SK-N-SH (cell line): ENCODE data around the gene SERPINB8. TPM values are rescaled to one million over a fixed set of nuclear protein-coding genes. Genes with fewer than 3 reads are reported as not detected.

Experiments
- CTCF ChIA-PET: fragments of 300-600, 350-600 bp; formaldehyde crosslinking; extraction: SDS; loops from one replicate; lab custom pipeline; 2021; lab: Yijun Ruan, JAX
- POLR2A ChIA-PET: fragments of 350-600 bp; sonication (Branson Sonifier 250); formaldehyde crosslinking; extraction: SDS; loops from one replicate; lab custom pipeline; 2020; ENCODE audit warnings: antibody characterized with exemption, inconsistent platforms; lab: Yijun Ruan, JAX
- DNase-seq: peaks from one replicate; pipeline ENCODE4 v3.0.0; 2012
- H2AFZ ChIP-seq: fragments of 200-600 bp; sonication (generic); 2 replicates; pipeline ENCODE4 v1.8.1; 2016; ENCODE audit warnings: antibody characterized with exemption, mild to moderate bottlenecking, low read depth
- H3F3A ChIP-seq: fragments of 200-600 bp; sonication (generic); replicated peaks from 2 replicates; pipeline ENCODE3; 2016; ENCODE audit warnings: antibody characterized with exemption, mild to moderate bottlenecking; ENCODE audit not compliant: insufficient read depth
- H3K27ac ChIP-seq, 2 experiments: fragments of 200-500 bp in 1 of 2; fragments of 200-600 bp in 1 of 2; sonication (Bioruptor generic) in 1 of 2; sonication (generic), shearing (Covaris generic) in 1 of 2; 2 replicates each; pipeline versions ENCODE4 v1.5.1 to v1.6.1; 2014 to 2016; ENCODE audit warnings: low read depth in 2 of 2, inconsistent platforms in 1 of 2, low read length in 1 of 2, mild to moderate bottlenecking in 1 of 2, mixed read lengths in 1 of 2
- H3K27me3 ChIP-seq: fragments of 200-600 bp; sonication (generic), shearing (Covaris generic); 2 replicates; pipeline ENCODE4 v1.6.1; 2016; ENCODE audit warnings: mixed run types; ENCODE audit not compliant: insufficient read depth
- H3K36me3 ChIP-seq, 2 experiments: fragments of 200-500 bp in 1 of 2; fragments of 200-600 bp in 1 of 2; sonication (Bioruptor generic) in 1 of 2; sonication (generic) in 1 of 2; replicated peaks in 1 of 2; 2 replicates each; pipeline versions ENCODE3 to v1.5.1; 2014 to 2016; ENCODE audit warnings: low read length in 1 of 2, mild to moderate bottlenecking in 1 of 2; ENCODE audit not compliant: insufficient read depth in 2 of 2, control insufficient read depth in 1 of 2
- H3K4me1 ChIP-seq, 2 experiments: fragments of 200-500 bp in 1 of 2; fragments of 200-600 bp in 1 of 2; sonication (Bioruptor generic) in 1 of 2; sonication (generic), shearing (Covaris generic) in 1 of 2; 2 replicates each; pipeline versions ENCODE4 v1.5.1 to v1.6.1; 2014 to 2016; ENCODE audit warnings: low read depth in 1 of 2, low read length in 1 of 2, mixed run types in 1 of 2; ENCODE audit not compliant: insufficient read depth in 2 of 2, control insufficient read depth in 1 of 2
- H3K4me2 ChIP-seq: fragments of 200-600 bp; sonication (generic), shearing (Covaris generic); 2 replicates; pipeline ENCODE4 v1.6.1; 2017; ENCODE audit warnings: mixed run types
- H3K4me3 ChIP-seq, 2 experiments: fragments of 200-500 bp in 1 of 2; fragments of 200-600 bp in 1 of 2; sonication (Bioruptor generic) in 1 of 2; sonication (generic), shearing (Covaris generic) in 1 of 2; 2 replicates each; pipeline versions ENCODE4 v1.5.1 to v1.8.1; 2014 to 2016; ENCODE audit warnings: low read depth in 2 of 2, inconsistent platforms in 1 of 2, low read length in 1 of 2, mild to moderate bottlenecking in 1 of 2, mixed read lengths in 1 of 2, moderate library complexity in 1 of 2
- H3K79me2 ChIP-seq: fragments of 200-600 bp; sonication (generic); 2 replicates; pipeline ENCODE4 v1.8.1; 2017; ENCODE audit warnings: mild to moderate bottlenecking; ENCODE audit not compliant: insufficient read depth
- H3K9ac ChIP-seq: fragments of 200-600 bp; sonication (generic); 2 replicates; pipeline ENCODE4 v1.6.1; 2017; ENCODE audit warnings: mixed run types
- H3K9me2 ChIP-seq: fragments of 200-600 bp; sonication (generic); 2 replicates; pipeline ENCODE4 v1.6.1; 2017; ENCODE audit warnings: mixed run types
- H3K9me3 ChIP-seq: fragments of 200-600 bp; sonication (generic); 2 replicates; pipeline ENCODE4 v1.6.1; 2017; ENCODE audit warnings: mixed run types, mild to moderate bottlenecking, moderate library complexity
- H4K20me1 ChIP-seq: fragments of 200-600 bp; sonication (generic); 2 replicates; pipeline ENCODE4 v1.6.1; 2017; ENCODE audit warnings: mild to moderate bottlenecking, mixed run types; ENCODE audit not compliant: insufficient read depth
- FOSL2 ChIP-seq: IDR thresholded peaks from 2 replicates; pipeline ENCODE4 v1.4.0; 2012; ENCODE audit warnings: low read depth, mild to moderate bottlenecking, moderate library complexity, borderline replicate concordance
- GABPA ChIP-seq: IDR thresholded peaks from 2 replicates; pipeline ENCODE4 v1.4.0; 2012; ENCODE audit warnings: low read depth, mild to moderate bottlenecking
- GATA2 ChIP-seq: sonication (generic); formaldehyde crosslinking; IDR thresholded peaks from 2 replicates; pipeline ENCODE4 v1.5.0; 2020; ENCODE audit warnings: mild to moderate bottlenecking, missing genetic modification reagents
- IRF3 ChIP-seq: fragments of 150-350 bp; IDR thresholded peaks from 2 replicates; pipeline ENCODE4 v1.6.1; 2016; ENCODE audit warnings: mild to moderate bottlenecking, low read depth, low read length
- NFIC ChIP-seq: IDR thresholded peaks from 2 replicates; pipeline ENCODE4 v1.4.0; 2012; ENCODE audit warnings: borderline replicate concordance
- NRF1 ChIP-seq: IDR thresholded peaks from 2 replicates; pipeline ENCODE4 v1.6.1; 2012; ENCODE audit warnings: low read depth, mild to moderate bottlenecking, low read length
- RCOR1 ChIP-seq: fragments of 150-350 bp; IDR thresholded peaks from 2 replicates; pipeline ENCODE4 v1.6.1; 2017; ENCODE audit warnings: antibody characterized with exemption, low read length
- RFX5 ChIP-seq: IDR thresholded peaks from 2 replicates; pipeline ENCODE4 v1.6.1; 2012; ENCODE audit warnings: mild to moderate bottlenecking, improper control_type of control experiment, low read length
- RXRA ChIP-seq: IDR thresholded peaks from 2 replicates; pipeline ENCODE4 v1.4.0; 2012; ENCODE audit warnings: low read depth, mild to moderate bottlenecking, borderline replicate concordance
- TAF1 ChIP-seq: IDR thresholded peaks from 2 replicates; pipeline ENCODE4 v1.6.1; 2012; ENCODE audit warnings: low read depth, mild to moderate bottlenecking, low read length, moderate library complexity, borderline replicate concordance
- USF1 ChIP-seq: IDR thresholded peaks from 2 replicates; pipeline ENCODE4 v1.4.0; 2012; ENCODE audit warnings: low read depth, borderline replicate concordance
- USF2 ChIP-seq: fragments of 150-350 bp; IDR thresholded peaks from 2 replicates; pipeline ENCODE4 v1.6.1; 2017; ENCODE audit warnings: antibody characterized with exemption, low read length, low read depth, borderline replicate concordance
- ZBTB33 ChIP-seq: IDR thresholded peaks from 2 replicates; pipeline ENCODE4 v1.4.0; 2012; ENCODE audit warnings: low read depth, borderline replicate concordance
- WGBS: methylation state at CpG from one replicate; pipeline ENCODE4 v1.1.6; 2017; ENCODE audit warnings: low lambda C conversion rate; 5-methylcytosine and 5-hydroxymethylcytosine counted together
- polyA plus RNA-seq, 3 experiments: library from polyadenylated mRNA; depleted of rRNA; stranded (reverse); fragments of >200 nt; gene quantifications; 2 replicates each; pipeline ENCODE4 v1.2.3, GENCODE V29; 2012

The SERPINB8 gene
- polyA plus RNA-seq, 1 of the 3 experiments (the other 2 are of a cell fraction) = 3.4 TPM

GRCh38 chr18:63981719-63982118, 11.8 kb downstream of the SERPINB8 start (continued):
- TF ChIP-seq IRF3 (no peak), FOSL2 (no peak), GATA2 (CRISPR knock-in tag) (no peak), NRF1 (no peak)

GRCh38 chr18:63982361-63982760, 12.5 kb downstream of the SERPINB8 start:
- peaks cover 0 to 5% of the 10 kb centered on the region in 2 experiments for H3K36me3 ChIP-seq
- DNase-seq = no peak
- no peaks in the 10 kb centered on the region; a peak in 2 of 4 replicates for H3K4me1 ChIP-seq
- TF ChIP-seq RFX5 (no peak), USF1 (no peak), USF2 (no peak), GABPA (no peak), RXRA (no peak), NFIC (no peak), TAF1 (no peak), ZBTB33 (no peak), NRF1 (no peak), RCOR1 (no peak)
- TF ChIP-seq, all 33 proteins: peak for 0
- Histone ChIP-seq H3K4me3 (no peak overlapping the region), H3K27me3 (no peaks in the 10 kb centered on the region), H2AFZ (no peak overlapping the region), H3K4me2 (no peak overlapping the region), H3K79me2 (no peaks in the 10 kb centered on the region), H3K9me3 (no peaks in the 10 kb centered on the region), H3K9me2 (no peaks in the 10 kb centered on the region), H4K20me1 (no peaks in the 10 kb centered on the region), H3F3A (no peaks in the 10 kb centered on the region), H3K9ac (no peak overlapping the region), H3K27ac (no peak overlapping the region)
- 73% methylated on average over 3 of the region's 3 CpGs for WGBS
- ChIA-PET CTCF (interaction anchor here (1.9 kb wide), 1 partner anchor 12 kb away, joined by 6 read pairs; no protein-coding TSS in a partner anchor), POLR2A (no interaction called here)
